Transverse colon (tissue), 4 donors: ENCODE data around the gene CAPN12.

ENCODE experiments used
- EP300 ChIP-seq: sonication (generic); formaldehyde crosslinking; IDR thresholded peaks from one replicate; pipeline ENCODE4 v1.6.1; 2017; ENCODE audit warnings: antibody characterized with exemption, low read depth
- POLR2A ChIP-seq: fragments of 450-650 bp; IDR thresholded peaks from one replicate; pipeline ENCODE4 v1.6.1; 2016; ENCODE audit warnings: antibody characterized with exemption, mild to moderate bottlenecking, moderate library complexity
- POLR2AphosphoS5 ChIP-seq, 3 donors: sonication (generic); formaldehyde crosslinking; IDR thresholded peaks; one replicate each; pipeline ENCODE4 v1.6.1; 2016; ENCODE audit warnings: antibody characterized with exemption in 3 of 3
- TF ChIP-seq, protein P1 (sequence below), 5 experiments: fragments of 200-600 bp in 3 of 5; fragments of 450-650 bp in 2 of 5; sonication (generic) in 3 of 5; IDR thresholded peaks; 1 replicate in 2 of 5; 2 replicates in 3 of 5; pipeline ENCODE4 v1.5.1; 2016 to 2017; ENCODE audit warnings: antibody characterized with exemption in 5 of 5, inconsistent platforms in 3 of 5, mild to moderate bottlenecking in 2 of 5, moderate library complexity in 1 of 5

DNA sequence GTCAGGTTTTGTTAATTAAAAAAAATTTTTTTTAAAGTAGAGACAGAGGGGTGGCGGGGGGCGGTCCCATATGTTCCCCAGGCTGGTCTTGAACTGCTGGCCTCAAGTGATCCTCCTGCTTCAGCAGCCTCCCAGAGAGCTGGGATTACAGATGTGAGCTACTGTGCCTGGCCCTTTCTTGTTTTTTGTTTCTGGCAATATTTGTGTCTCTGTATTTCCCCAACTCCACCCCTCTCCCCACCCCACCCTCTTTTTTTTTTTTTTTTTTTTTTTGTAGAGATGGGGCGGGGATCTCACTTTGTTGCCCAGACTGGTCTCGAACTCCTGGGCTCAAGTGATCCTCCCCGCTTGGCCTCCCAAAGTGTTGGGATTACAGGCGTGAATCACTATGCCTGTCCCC is 600 bp upstream of the CAPN12 start:
- no peak for TF ChIP-seq POLR2AphosphoS5 (IDR thresholded peaks at IDR 0.05)
- no peak for TF ChIP-seq POLR2A
- TF ChIP-seq, protein P1, sequence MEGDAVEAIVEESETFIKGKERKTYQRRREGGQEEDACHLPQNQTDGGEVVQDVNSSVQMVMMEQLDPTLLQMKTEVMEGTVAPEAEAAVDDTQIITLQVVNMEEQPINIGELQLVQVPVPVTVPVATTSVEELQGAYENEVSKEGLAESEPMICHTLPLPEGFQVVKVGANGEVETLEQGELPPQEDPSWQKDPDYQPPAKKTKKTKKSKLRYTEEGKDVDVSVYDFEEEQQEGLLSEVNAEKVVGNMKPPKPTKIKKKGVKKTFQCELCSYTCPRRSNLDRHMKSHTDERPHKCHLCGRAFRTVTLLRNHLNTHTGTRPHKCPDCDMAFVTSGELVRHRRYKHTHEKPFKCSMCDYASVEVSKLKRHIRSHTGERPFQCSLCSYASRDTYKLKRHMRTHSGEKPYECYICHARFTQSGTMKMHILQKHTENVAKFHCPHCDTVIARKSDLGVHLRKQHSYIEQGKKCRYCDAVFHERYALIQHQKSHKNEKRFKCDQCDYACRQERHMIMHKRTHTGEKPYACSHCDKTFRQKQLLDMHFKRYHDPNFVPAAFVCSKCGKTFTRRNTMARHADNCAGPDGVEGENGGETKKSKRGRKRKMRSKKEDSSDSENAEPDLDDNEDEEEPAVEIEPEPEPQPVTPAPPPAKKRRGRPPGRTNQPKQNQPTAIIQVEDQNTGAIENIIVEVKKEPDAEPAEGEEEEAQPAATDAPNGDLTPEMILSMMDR (IDR thresholded peaks at IDR 0.05), result no peak
- TF ChIP-seq EP300, result no peak
